Astrocyte (in vitro differentiated cells and primary cell): ENCODE data around the gene RDH14. TPM values are rescaled to one million over a fixed set of nuclear protein-coding genes. Genes with fewer than 3 reads are reported as not detected.
A peak's percentile ranks its signal among the peaks of the same experiment; 100 is the strongest.

Experiments
- DNase-seq: peaks from one replicate; pipeline ENCODE4 v3.0.0-alpha.2; 2010; ENCODE audit warnings: low read depth
- FAIRE-seq: peaks from 2 replicates; lab custom pipeline; 2011; peaks lifted over from hg19 to GRCh38; lab: Jason Lieb, UNC
- H2AFZ ChIP-seq: 2 replicates; pipeline ENCODE4 v1.6.0; 2012; ENCODE audit warnings: low read depth, low read length, inconsistent platforms
- H3K27ac ChIP-seq: 2 replicates; pipeline ENCODE4 v1.5.1; 2011; ENCODE audit warnings: low read depth, low read length, inconsistent platforms
- H3K27me3 ChIP-seq: 2 replicates; pipeline ENCODE4 v1.6.0; 2011; ENCODE audit warnings: low read length, inconsistent platforms; ENCODE audit not compliant: insufficient read depth
- H3K36me3 ChIP-seq: 2 replicates; pipeline ENCODE4 v1.5.1; 2011; ENCODE audit warnings: low read length, inconsistent platforms; ENCODE audit not compliant: insufficient read depth
- H3K4me1 ChIP-seq: 2 replicates; pipeline ENCODE4 v1.5.1; 2011; ENCODE audit warnings: low read length, inconsistent platforms; ENCODE audit not compliant: insufficient read depth
- H3K4me2 ChIP-seq: 2 replicates; pipeline ENCODE4 v1.6.0; 2012; ENCODE audit warnings: low read length, inconsistent platforms
- H3K4me3 ChIP-seq: 2 replicates; pipeline ENCODE4 v1.5.1; 2011; ENCODE audit warnings: low read depth, mild to moderate bottlenecking, low read length, inconsistent platforms; ENCODE audit not compliant: insufficient read depth
- H3K79me2 ChIP-seq: 2 replicates; pipeline ENCODE4 v1.6.0; 2012; ENCODE audit warnings: mild to moderate bottlenecking, low read length, inconsistent platforms; ENCODE audit not compliant: insufficient read depth
- H3K9ac ChIP-seq: 2 replicates; pipeline ENCODE4 v1.6.0; 2012; ENCODE audit warnings: mild to moderate bottlenecking, low read length, inconsistent platforms
- H3K9me3 ChIP-seq: 2 replicates; pipeline ENCODE4 v1.5.1; 2012; ENCODE audit warnings: low read depth, mild to moderate bottlenecking, low read length, inconsistent platforms; ENCODE audit not compliant: insufficient read depth
- H4K20me1 ChIP-seq: 2 replicates; pipeline ENCODE4 v1.6.0; 2012; ENCODE audit warnings: low read length, inconsistent platforms; ENCODE audit not compliant: insufficient read depth
- H3K27ac Mint-ChIP-seq: one replicate; pipeline ENCODE4 v1.8.0; 2021; ENCODE audit warnings: mild to moderate bottlenecking, mixed read lengths; ENCODE audit not compliant: unreplicated experiment
- H3K27me3 Mint-ChIP-seq: one replicate; pipeline ENCODE4 v1.8.0; 2021; ENCODE audit warnings: low read depth, mixed read lengths; ENCODE audit not compliant: unreplicated experiment
- H3K36me3 Mint-ChIP-seq: one replicate; pipeline ENCODE4 v1.8.0; 2021; ENCODE audit warnings: low read depth, mixed read lengths; ENCODE audit not compliant: unreplicated experiment
- H3K4me1 Mint-ChIP-seq: one replicate; pipeline ENCODE4 v1.8.0; 2021; ENCODE audit warnings: low read depth, mixed read lengths; ENCODE audit not compliant: unreplicated experiment
- H3K4me3 Mint-ChIP-seq: one replicate; pipeline ENCODE4 v1.8.0; 2021; ENCODE audit warnings: mild to moderate bottlenecking, moderate library complexity, mixed read lengths; ENCODE audit not compliant: unreplicated experiment
- H3K9me3 Mint-ChIP-seq: one replicate; pipeline ENCODE4 v1.8.0; 2021; ENCODE audit warnings: mild to moderate bottlenecking, mixed read lengths; ENCODE audit not compliant: unreplicated experiment
- EZH2 ChIP-seq: IDR thresholded peaks from 2 replicates; pipeline ENCODE4 v1.6.1; 2012; ENCODE audit warnings: mild to moderate bottlenecking, low read length, inconsistent platforms; ENCODE audit not compliant: insufficient read depth
- total RNA-seq: library from RNA; stranded (reverse); gene quantifications from 2 replicates; pipeline ENCODE4 v1.2.1, GENCODE V29; 2021
- TF ChIP-seq, protein P1 (sequence below): IDR thresholded peaks from 2 replicates; pipeline ENCODE4 v1.5.1; 2011; ENCODE audit warnings: low read depth, mild to moderate bottlenecking, inconsistent platforms, low read length, moderate library complexity; ENCODE audit not compliant: insufficient read depth

RDH14 gene
- total RNA-seq, 1 donor from 2014 or later: 16.0 TPM

DNA sequence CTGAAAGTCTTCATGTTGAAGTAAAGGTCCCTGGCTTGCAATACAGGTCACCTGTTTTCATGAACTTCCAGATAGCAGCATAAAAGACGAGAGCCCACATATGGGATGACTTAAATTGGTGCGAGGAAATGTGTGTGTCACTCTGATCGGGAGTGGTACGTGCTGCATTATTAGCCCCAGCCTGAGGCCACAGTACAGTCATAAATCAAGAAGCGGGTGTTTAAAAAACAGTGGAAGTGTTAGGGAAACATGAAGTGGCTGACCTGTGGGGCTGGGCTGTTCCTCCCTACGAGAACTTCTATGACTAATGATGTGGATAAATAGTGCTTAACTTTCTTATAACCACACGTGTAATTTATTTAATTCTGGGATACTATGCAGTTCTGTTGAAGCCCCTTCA is 24.4 kb downstream of the RDH14 start:
- Histone ChIP-seq H3K9me3 (no peaks in the 10 kb centered on the region), H2AFZ (no peak overlapping the region), H3K36me3 (no peaks in the 10 kb centered on the region), H3K79me2 (no peaks in the 10 kb centered on the region), H3K27ac (no peak overlapping the region), H3K9ac (no peak overlapping the region), H3K4me2 (no peak overlapping the region), H3K4me1 (no peaks in the 10 kb centered on the region), H3K27me3 (no peaks in the 10 kb centered on the region), H4K20me1 (no peaks in the 10 kb centered on the region), H3K4me3 (no peak overlapping the region)
- no peaks in the 10 kb centered on the region for H3K36me3 Mint-ChIP-seq
- no peak for TF ChIP-seq EZH2
- DNase-seq (peak; percentile 46), FAIRE-seq (no peak)
- no peaks in the 10 kb centered on the region for H3K27me3 Mint-ChIP-seq
- no peak overlapping the region for H3K27ac Mint-ChIP-seq
- no peaks in the 10 kb centered on the region for H3K4me1 Mint-ChIP-seq
- H3K9me3 Mint-ChIP-seq: peaks cover 2% of the 10 kb centered on the region
- no peak overlapping the region for H3K4me3 Mint-ChIP-seq

DNA sequence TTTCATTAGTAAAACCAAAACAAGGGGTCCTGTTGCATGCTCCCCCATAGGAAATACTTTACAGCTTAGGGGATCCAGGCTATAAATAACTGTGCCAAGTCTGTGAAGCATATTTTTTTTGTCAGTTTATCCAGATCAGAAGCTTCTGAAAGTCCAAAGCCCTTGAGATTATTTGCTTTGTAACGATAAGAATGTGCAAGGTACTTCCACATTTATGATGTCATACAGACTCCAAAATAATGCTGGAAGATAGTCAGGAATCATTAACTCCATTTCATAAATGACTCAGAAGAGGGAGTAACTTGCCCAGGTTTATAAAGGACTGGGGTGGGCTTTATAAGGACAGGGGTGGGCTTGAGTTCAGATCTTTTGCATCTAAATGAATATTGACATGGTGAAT is 29.3 kb downstream of the RDH14 start:
- no peak overlapping the region for H3K4me3 ChIP-seq
- no peak overlapping the region for H3K27ac ChIP-seq
- H2AFZ ChIP-seq: no peak overlapping the region
- no peaks in the 10 kb centered on the region for H3K9me3 ChIP-seq
- Mint-ChIP-seq H3K4me3 (no peak overlapping the region), H3K27ac (no peak overlapping the region), H3K27me3 (peaks cover 5% of the 10 kb centered on the region), H3K4me1 (no peaks in the 10 kb centered on the region), H3K9me3 (peaks cover 2% of the 10 kb centered on the region), H3K36me3 (no peaks in the 10 kb centered on the region)
- H3K36me3 ChIP-seq: no peaks in the 10 kb centered on the region
- H3K79me2 ChIP-seq: no peaks in the 10 kb centered on the region
- FAIRE-seq (no peak), DNase-seq (no peak)
- no peaks in the 10 kb centered on the region for H4K20me1 ChIP-seq
- TF ChIP-seq EZH2: no peak
- TF ChIP-seq, protein P1, sequence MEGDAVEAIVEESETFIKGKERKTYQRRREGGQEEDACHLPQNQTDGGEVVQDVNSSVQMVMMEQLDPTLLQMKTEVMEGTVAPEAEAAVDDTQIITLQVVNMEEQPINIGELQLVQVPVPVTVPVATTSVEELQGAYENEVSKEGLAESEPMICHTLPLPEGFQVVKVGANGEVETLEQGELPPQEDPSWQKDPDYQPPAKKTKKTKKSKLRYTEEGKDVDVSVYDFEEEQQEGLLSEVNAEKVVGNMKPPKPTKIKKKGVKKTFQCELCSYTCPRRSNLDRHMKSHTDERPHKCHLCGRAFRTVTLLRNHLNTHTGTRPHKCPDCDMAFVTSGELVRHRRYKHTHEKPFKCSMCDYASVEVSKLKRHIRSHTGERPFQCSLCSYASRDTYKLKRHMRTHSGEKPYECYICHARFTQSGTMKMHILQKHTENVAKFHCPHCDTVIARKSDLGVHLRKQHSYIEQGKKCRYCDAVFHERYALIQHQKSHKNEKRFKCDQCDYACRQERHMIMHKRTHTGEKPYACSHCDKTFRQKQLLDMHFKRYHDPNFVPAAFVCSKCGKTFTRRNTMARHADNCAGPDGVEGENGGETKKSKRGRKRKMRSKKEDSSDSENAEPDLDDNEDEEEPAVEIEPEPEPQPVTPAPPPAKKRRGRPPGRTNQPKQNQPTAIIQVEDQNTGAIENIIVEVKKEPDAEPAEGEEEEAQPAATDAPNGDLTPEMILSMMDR: no peak
- no peak overlapping the region for H3K4me2 ChIP-seq
- H3K27me3 ChIP-seq: no peaks in the 10 kb centered on the region
- H3K9ac ChIP-seq: no peak overlapping the region
- H3K4me1 ChIP-seq: no peaks in the 10 kb centered on the region

DNA sequence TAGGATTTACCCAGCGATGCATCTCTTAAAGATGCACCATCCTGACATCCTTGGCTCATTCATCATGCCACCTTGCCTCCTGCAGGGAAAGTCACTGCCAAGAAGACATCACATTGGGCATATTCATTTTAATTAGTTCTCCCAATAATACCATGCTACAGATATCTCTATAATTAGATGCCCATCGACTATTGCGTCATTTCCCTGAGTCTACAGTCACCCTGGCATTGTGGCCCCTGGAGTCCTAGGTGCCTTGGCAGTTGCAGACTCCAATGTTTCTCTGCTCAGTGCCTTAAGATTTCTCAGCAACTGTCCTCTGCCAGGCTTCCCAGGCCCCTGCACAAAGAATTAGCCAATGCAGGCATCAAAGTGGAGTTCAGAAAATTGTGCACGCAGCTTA is 32.6 kb downstream of the RDH14 start:
- DNase-seq (no peak), FAIRE-seq (no peak)
- peaks cover 5% of the 10 kb centered on the region for H3K27me3 Mint-ChIP-seq
- H3K27ac Mint-ChIP-seq: no peak overlapping the region
- no peak overlapping the region for H3K4me3 Mint-ChIP-seq
- TF ChIP-seq EZH2: no peak
- TF ChIP-seq, protein P1: no peak
- peaks cover 3% of the 10 kb centered on the region for H3K9me3 Mint-ChIP-seq
- H3K36me3 Mint-ChIP-seq: no peaks in the 10 kb centered on the region
- Histone ChIP-seq H3K4me1 (no peaks in the 10 kb centered on the region), H3K9ac (no peak overlapping the region), H3K9me3 (no peaks in the 10 kb centered on the region), H4K20me1 (no peaks in the 10 kb centered on the region), H2AFZ (no peak overlapping the region), H3K27me3 (no peaks in the 10 kb centered on the region), H3K36me3 (no peaks in the 10 kb centered on the region), H3K27ac (no peak overlapping the region), H3K79me2 (no peaks in the 10 kb centered on the region), H3K4me3 (no peak overlapping the region), H3K4me2 (no peak overlapping the region)
- no peaks in the 10 kb centered on the region for H3K4me1 Mint-ChIP-seq
